ENCODE results near the gene WRAP73.

Gene WRAP73

GRCh38 chr1:3608154-3608553 lies 41.7 kb downstream of the WRAP73 start:
- Histone ChIP-seq H3K4me2 (peak overlapping the region; percentile 95), H3K27ac (peak overlapping the region; percentile 88; the same call in 1 of the 2 replicates), H3K9ac (peak overlapping the region; percentile 67; the same call in 1 of the 2 replicates), H3K9me3 (no peaks in the 10 kb centered on the region), H3K4me1 (peaks cover 84% of the 10 kb centered on the region), H3K27me3 (peaks cover 15% of the 10 kb centered on the region), H3K36me3 (peaks cover 33% of the 10 kb centered on the region), H3K4me3 (peak overlapping the region; percentile 81), H4K20me1 (peaks cover 85% of the 10 kb centered on the region)
- no peak for TF ChIP-seq Cebpa-rat (IDR thresholded peaks at IDR 0.05)

- no peak for TF ChIP-seq Cebpa-rat (IDR thresholded peaks at IDR 0.05)
- Histone ChIP-seq H4K20me1 (peaks cover 85% of the 10 kb centered on the region), H3K4me2 (peak overlapping the region; percentile 95), H3K27ac (no peak overlapping the region), H3K9ac (no peak overlapping the region), H3K4me1 (peaks cover 84% of the 10 kb centered on the region), H3K4me3 (no peak overlapping the region), H3K9me3 (no peaks in the 10 kb centered on the region), H3K36me3 (peaks cover 36% of the 10 kb centered on the region), H3K27me3 (peaks cover 10% of the 10 kb centered on the region)
These were observed 42.2 kb downstream of the WRAP73 start for GRCh38 chr1:3607703-3608065.

GRCh38 chr1:3606779-3607702 lies 42.9 kb downstream of the WRAP73 start:
- H3K4me1 ChIP-seq = peaks cover 84% of the 10 kb centered on the region
- H4K20me1 ChIP-seq = peaks cover 85% of the 10 kb centered on the region
- H3K36me3 ChIP-seq = peaks cover 42% of the 10 kb centered on the region
- H3K4me2 ChIP-seq = peak overlapping the region; percentile 95
- H3K9me3 ChIP-seq = no peaks in the 10 kb centered on the region
- H3K27me3 ChIP-seq = peaks cover 4% of the 10 kb centered on the region
- TF ChIP-seq Cebpa-rat (IDR thresholded peaks at IDR 0.05) = no peak
- no peak overlapping the region for H3K9ac ChIP-seq
- no peak overlapping the region for H3K4me3 ChIP-seq
- H3K27ac ChIP-seq = no peak overlapping the region

- Histone ChIP-seq H3K27me3 (no peaks in the 10 kb centered on the region), H3K4me2 (0 out of 2 replicates have a peak overlapping the region, but pooled peaks have one; percentile 3), H3K9ac (no peak overlapping the region), H3K4me3 (no peak overlapping the region), H3K9me3 (no peaks in the 10 kb centered on the region), H4K20me1 (peaks cover 100% of the 10 kb centered on the region), H3K4me1 (peaks cover 96% of the 10 kb centered on the region), H3K27ac (no peak overlapping the region), H3K36me3 (peaks cover 60% of the 10 kb centered on the region)
- no peak for TF ChIP-seq Cebpa-rat (IDR thresholded peaks at IDR 0.05)
These were observed 44.7 kb downstream of the WRAP73 start for GRCh38 chr1:3604997-3605823.

GRCh38 chr1:3604468-3604974 lies 45.4 kb downstream of the WRAP73 start:
- 0 out of 2 replicates have a peak overlapping the region, but pooled peaks have one; percentile 3 for H3K4me2 ChIP-seq
- H3K27me3 ChIP-seq = no peaks in the 10 kb centered on the region
- peaks cover 61% of the 10 kb centered on the region for H3K36me3 ChIP-seq
- H4K20me1 ChIP-seq = peaks cover 100% of the 10 kb centered on the region
- H3K9ac ChIP-seq = no peak overlapping the region
- peaks cover 96% of the 10 kb centered on the region for H3K4me1 ChIP-seq
- no peak overlapping the region for H3K4me3 ChIP-seq
- TF ChIP-seq Cebpa-rat (IDR thresholded peaks at IDR 0.05) = no peak
- no peak overlapping the region for H3K27ac ChIP-seq
- no peaks in the 10 kb centered on the region for H3K9me3 ChIP-seq

GRCh38 chr1:3603571-3604467 lies 46.1 kb downstream of the WRAP73 start:
- H3K36me3 ChIP-seq = peaks cover 61% of the 10 kb centered on the region
- no peaks in the 10 kb centered on the region for H3K9me3 ChIP-seq
- peaks cover 100% of the 10 kb centered on the region for H4K20me1 ChIP-seq
- H3K9ac ChIP-seq = no peak overlapping the region
- H3K4me1 ChIP-seq = peaks cover 96% of the 10 kb centered on the region
- no peaks in the 10 kb centered on the region for H3K27me3 ChIP-seq
- H3K4me2 ChIP-seq = no peak overlapping the region
- H3K4me3 ChIP-seq = no peak overlapping the region
- TF ChIP-seq Cebpa-rat (IDR thresholded peaks at IDR 0.05) = no peak
- no peak overlapping the region for H3K27ac ChIP-seq

GRCh38 chr1:3603156-3603555 lies 46.7 kb downstream of the WRAP73 start:
- Histone ChIP-seq H3K9me3 (no peaks in the 10 kb centered on the region), H3K9ac (no peak overlapping the region)
- TF ChIP-seq Cebpa-rat (IDR thresholded peaks at IDR 0.05) = no peak

GRCh38 chr1:3602375-3602774 lies 47.5 kb downstream of the WRAP73 start:
- Histone ChIP-seq H3K4me1 (peaks cover 96% of the 10 kb centered on the region), H4K20me1 (peaks cover 100% of the 10 kb centered on the region)
- TF ChIP-seq Cebpa-rat (IDR thresholded peaks at IDR 0.05) = no peak

More at GRCh38 chr1:3603156-3603555, 46.7 kb downstream of the WRAP73 start:
- H3K4me3 ChIP-seq = no peak overlapping the region
- no peak overlapping the region for H3K27ac ChIP-seq
- peaks cover 100% of the 10 kb centered on the region for H4K20me1 ChIP-seq
- no peak overlapping the region for H3K4me2 ChIP-seq
- no peaks in the 10 kb centered on the region for H3K27me3 ChIP-seq
- H3K36me3 ChIP-seq = peaks cover 61% of the 10 kb centered on the region
- H3K4me1 ChIP-seq = peaks cover 96% of the 10 kb centered on the region

GRCh38 chr1:3601743-3602142 lies 48.2 kb downstream of the WRAP73 start:
- Histone ChIP-seq H3K36me3 (peaks cover 51% of the 10 kb centered on the region), H3K4me2 (peak overlapping the region; percentile 91), H3K27ac (no peak overlapping the region), H3K9ac (0 out of 2 replicates have a peak overlapping the region, but pooled peaks have one; percentile 12), H3K4me3 (no peak overlapping the region), H3K27me3 (no peaks in the 10 kb centered on the region), H3K9me3 (no peaks in the 10 kb centered on the region), H3K4me1 (peaks cover 96% of the 10 kb centered on the region), H4K20me1 (peaks cover 100% of the 10 kb centered on the region)
- TF ChIP-seq Cebpa-rat (IDR thresholded peaks at IDR 0.05) = no peak

More at GRCh38 chr1:3602375-3602774, 47.5 kb downstream of the WRAP73 start:
- H3K9ac ChIP-seq = 0 out of 2 replicates have a peak overlapping the region, but pooled peaks have one; percentile 12
- no peak overlapping the region for H3K4me3 ChIP-seq
- peaks cover 57% of the 10 kb centered on the region for H3K36me3 ChIP-seq
- peak overlapping the region; percentile 91 for H3K4me2 ChIP-seq
- H3K9me3 ChIP-seq = no peaks in the 10 kb centered on the region
- H3K27ac ChIP-seq = no peak overlapping the region
- no peaks in the 10 kb centered on the region for H3K27me3 ChIP-seq
